AG08395 (cell line): Measurements from ENCODE around the gene FOXL2.
"Not testable (repeated sequence)": the region's sequence is repeated elsewhere in the genome, so short reads cannot be mapped to it uniquely, and the experiment has no call there.

Experiments
- DNase-seq: peaks from one replicate; pipeline ENCODE4 v3.0.0; 2012; ENCODE audit warnings: mixed read lengths, low spot score

The FOXL2 gene

DNA sequence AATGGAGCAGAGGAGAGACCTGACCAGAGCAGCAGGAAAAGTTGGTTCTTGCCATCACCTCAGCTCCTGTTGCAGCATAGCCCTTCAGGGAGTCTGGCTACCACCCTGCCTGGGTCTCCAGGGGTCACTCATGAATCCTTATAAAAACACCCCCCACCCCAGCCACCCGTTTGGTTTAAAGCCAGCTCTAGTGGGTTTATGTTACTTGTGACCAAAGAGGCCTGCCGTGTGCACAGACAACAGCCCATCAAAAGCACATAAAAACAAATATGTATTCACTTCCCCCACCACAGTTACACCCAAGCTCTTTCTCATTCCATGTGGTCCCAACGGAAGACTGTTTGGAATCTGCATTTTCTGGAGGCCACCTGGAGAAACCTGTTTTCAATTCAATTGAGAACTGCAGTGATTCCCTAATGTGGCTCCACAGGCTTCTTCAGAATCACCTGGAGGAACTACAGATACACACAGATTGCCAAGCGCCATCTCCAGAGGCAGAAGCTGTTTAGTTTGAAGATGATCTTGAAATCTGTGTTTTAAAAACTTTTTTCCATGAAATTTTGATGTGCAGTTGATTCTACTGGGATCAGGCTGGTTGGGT is 13.8 kb downstream of the FOXL2 start:
- no peak for DNase-seq

DNA sequence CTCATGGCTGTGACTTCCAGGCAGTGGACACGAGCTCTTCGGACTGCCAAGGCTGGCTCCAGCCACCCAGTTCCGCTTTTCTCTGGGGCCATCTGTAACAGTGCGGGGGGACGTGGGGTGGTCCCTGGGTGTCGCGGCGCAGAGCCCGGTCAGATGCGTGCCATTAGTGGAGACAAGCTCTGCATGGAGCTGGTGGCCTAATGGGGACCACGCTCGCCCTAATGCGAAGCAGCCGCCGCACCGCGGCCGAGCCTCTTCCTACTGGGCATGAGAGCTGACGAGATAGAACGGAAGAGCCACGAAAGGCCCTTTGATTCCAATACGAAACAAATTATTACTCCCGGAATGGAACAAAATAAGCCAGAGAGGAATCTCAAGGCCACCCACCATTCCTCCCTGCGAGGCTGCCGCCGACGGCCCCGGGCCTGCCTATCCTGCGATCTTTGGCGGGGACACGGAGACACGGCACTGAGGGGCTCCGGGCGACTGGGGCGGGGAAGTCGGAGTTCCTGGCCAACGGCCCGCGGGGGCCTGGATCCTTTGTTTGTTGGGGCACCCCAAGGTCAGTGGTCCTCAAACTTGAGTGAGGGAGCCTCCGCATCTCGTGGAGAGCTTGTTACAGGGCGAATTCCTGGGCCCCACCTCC is 18.1 kb downstream of the FOXL2 start:
- DNase-seq: no peak

DNA sequence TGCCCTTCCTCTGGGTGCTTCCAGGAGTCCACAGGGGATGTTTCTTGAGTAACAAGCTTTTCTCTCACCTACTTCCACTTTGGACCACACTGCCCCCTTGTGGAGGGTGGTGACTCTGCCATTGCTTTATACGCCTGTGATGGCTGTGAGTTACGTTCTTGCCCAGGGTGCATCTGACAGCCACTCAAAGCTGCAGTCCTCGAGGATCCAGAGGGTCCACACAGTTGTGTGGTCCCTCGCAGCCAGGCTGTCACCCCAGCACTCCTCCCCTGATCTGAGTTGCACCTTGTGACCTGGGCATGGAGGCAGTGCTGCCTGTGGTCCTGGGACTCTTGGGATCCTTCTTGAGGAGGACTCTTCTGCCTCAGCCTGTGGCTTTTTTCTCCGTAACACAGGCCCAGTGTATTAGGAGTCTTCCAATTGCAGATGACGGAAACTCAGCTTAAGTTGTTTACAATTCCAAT is 23.4 kb downstream of the FOXL2 start:
- DNase-seq: peak; percentile 78

DNA sequence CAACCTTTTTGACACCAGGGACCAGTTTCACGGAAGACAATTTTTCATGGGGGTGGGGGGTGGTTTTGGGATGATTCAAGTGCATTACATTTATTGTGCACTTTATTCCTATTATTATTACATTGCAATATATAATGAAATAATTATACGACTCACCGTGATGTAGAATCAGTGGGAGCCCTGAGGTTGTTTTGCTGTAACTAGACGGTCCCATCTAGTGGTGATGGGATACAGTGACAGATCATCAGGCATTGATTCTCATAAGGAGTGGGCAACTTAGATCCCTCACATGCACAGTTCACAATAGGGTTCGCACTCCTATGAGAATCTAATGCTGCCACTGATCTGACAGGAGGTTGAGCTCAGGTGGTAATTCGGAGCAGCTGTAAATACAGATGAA is 24.5 kb downstream of the FOXL2 start:
- not testable (repeated sequence) for DNase-seq

DNA sequence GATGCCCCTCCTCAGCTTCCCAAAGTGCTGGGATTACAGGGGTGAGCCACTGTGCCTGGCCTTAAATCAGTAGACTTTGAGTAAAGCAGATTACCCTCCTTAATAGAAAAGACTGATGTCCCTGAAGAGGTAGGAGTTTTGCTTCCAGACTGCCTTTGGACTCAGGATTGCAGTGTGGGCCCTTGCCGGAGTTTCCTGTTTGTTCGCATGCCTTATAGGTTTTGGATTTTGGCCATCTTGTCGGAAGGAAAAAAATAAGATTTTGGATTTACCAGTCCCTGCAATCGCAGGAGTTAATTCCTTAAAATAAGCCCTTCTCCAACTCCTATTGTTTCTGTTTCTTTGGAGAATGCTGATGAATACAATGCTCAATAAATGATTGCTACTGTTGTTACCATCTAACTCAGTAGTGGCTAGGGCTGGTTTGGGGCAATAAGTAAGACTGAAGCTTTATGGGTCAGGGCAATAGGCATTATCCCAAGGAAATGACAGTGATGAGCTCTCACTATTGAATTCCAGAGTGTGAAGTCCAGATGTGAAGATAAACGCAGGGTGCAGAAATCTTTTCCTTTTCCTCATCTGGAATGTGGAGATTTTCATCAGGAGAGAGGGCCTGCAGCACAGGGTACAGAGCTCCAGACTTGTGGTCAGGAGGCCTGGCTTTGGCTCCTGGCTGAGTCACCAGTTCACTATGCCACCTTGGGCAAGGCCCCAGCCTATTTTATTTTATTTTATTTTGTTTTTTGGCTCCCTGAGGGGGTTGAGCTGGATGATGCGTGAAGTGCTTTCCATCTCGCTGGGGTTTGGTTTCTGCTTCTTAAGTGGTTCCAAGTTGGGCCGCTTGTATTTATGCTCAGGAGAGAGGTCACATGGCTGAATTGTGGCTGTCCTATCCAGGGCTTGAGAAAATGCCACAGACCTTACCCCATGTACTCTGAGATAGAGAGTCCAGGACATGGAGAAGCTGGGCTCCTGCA is 25.3 kb downstream of the FOXL2 start:
- DNase-seq: peak; percentile 89

DNA sequence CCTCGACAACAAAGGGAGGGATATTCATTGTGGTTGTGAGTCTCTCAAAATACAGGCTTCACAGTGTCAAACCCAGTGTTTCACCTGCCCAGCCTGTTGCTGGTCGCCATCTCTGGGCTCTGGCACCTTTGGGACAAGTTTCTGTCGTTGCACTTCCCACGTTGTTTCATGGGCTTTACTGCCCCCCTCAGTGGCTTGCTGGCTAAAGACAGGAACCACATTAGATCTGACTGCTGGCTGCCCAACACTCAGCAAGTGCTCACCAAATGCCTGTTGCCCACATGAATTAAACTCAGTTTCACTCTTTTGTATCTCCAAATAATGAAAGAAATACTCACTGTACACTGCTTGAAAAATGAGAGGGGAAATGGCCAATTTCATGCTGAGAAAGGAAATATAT is 27.6 kb downstream of the FOXL2 start:
- DNase-seq: no peak

DNA sequence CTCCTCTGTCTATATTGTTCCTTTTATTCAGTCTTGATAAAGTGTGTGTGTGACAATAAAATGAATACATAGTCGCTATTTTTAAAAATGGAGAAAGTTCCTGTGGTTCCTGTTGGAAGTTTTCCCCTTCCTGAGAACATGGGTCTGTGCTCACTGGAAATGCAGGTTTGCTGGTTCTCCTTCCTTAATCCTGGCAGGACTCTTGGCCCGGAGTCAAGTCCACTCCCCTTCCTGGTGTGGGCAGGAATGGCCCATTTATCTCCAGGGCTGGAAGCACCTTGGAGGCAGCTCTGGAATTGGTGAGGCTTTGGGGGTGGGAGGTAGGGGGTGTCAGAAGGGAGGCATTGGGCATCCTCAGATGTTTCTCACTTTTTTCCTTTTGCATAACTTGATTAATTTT is 30.1 kb downstream of the FOXL2 start:
- DNase-seq: no peak

DNA sequence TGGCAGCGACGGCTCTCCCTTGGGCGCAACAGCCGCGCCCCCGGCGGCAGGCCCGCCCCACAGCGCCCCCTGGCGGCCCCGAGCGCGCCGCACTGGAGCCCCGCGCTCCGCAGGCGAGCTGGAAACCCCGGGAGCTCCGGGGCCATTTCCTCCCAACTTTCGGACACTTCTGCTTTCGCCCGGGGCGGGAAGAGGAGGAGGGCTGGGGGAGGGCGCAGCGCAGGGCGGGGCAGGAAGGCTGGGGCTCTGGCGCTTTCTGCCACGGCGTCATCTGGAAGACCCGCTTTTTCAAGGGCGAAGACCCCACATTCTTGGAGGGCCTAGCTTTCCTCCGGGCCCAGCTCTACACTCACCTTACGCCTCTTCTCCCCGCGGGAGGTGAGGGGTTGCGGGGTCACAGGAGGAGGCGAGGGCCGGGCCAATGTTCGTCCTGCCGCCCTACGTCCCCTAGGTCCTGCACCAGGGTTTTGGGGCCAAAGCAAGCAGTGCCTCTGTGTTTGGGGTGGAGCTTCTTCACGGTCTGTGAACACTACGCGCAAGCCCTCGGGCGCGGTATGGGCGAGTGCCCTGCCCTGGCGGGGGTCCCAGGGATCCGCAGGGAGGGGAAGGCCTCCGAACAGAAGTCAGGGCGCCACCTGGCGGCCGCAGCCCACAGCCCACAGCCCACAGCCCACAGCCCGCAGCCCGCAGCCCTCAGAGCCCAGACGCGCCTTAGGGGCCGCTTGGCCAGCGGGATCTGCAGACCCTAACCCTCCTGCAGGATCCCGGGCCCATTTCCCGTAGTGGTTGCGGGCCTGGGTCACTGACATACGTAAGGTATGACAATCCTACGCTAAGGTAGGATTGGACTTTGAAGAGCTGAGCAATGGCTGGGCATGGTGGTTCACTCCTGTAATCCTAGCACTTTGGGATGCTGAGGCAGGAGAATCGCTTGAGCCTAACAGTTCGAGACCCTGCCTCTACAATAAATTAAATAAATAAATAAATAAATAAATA is 31.1 kb downstream of the FOXL2 start:
- DNase-seq: peak; percentile 93

DNA sequence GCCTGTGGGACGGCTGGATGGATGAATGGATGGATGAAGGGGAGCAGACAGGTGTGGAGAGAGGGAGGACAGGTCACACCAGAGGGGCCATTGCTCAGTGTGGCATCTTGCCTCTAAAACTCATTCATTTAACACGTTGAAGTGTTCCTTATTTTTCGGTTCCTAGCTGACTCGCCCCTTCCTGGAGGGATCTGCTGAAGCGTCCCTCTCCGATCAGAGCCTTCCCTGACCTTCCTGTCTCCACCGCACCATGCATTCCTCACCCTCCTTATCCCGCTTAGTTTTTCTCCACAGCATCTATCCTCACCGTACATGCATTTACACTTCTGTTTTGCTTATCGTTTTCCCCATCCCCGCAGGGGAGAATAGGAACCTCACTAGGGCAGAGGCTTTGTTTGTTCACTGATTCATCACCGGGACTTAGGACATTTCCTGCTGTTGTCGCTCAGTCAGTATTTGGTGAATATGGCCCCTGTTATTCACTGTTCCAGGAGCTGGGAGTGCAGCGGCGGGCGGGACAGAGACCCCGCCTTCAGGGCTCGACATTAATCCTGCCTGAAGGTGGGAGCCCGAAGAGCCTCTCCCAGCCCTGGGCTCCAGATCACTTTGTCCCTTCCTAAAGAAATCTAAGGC is 32.0 kb downstream of the FOXL2 start:
- DNase-seq: peak; percentile 35

DNA sequence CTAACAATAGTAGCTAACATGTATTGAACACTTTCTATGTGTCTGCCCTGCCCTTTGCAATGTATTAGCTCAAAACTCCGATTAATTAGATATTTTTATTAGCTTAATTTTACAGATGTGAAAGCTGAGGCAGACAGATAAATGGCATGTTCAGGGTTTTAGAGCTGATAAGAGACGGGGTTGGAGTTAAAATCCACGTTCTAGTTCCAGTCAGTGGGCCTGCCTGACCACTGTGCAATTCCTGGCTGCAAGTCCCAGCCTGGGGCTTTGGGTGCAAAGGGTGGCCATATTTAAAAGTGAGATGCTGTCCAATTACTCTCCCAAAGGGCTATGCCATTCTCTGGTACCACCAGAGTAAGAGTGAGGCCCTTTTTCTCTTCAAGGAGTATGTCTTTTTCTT is 33.2 kb downstream of the FOXL2 start:
- no peak for DNase-seq

DNA sequence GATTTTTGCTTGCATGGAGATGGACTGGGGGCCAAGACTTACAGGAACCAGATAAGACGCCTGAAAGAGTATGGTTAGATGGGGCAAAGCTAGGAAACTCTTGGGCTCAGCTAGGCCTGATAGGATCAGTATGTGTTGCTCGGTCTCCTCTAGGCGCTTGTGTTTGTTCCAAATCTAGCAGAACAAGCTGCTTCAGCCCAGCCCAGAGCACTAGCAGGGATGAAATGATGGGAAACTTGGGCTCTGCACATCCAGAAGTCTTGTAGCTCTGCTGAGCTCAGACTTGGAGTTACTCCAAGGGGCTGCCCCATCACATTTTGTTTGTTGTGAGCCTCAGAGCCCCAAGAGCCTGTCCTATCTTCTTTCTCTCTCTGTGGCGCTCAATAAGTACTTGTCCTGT is 34.7 kb downstream of the FOXL2 start:
- DNase-seq: no peak

DNA sequence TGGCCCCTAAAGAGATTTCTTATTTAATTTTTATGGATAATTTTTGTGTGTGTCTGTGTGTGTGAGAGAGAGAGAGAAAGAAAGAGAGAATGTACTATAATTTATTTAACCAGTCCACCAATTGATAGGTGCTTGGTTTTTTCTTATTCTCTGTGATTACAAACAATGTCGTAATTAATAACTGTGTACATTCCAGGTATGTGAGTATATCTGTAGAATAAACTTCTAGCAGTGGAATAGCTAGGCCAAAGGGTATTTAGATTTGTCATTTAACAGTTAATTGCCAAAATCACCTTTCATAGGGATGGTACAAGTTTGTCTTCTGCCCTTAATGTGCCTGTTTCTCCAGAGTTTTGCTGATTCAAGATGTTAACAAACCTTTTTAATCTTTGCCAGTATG is 35.3 kb downstream of the FOXL2 start:
- DNase-seq: no peak

DNA sequence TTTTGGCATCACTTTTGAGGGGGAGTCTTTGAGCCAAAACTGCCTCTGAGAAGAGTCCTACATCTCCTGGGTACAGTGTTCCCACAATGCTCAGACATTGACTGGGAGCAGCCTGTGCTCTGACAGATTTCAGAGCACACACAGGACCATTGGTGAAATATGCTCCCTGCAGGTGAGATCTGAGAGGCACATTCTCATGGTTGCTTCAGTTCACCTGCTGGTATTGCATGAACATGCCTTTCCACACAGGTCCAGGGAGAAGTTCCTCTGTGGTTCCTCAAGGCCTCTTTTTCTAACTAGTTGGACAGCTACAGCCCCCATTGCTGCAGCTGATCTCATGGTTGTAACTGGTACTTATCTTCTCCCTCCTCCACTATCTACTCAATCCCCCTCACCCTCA is 37.0 kb downstream of the FOXL2 start:
- DNase-seq: no peak

DNA sequence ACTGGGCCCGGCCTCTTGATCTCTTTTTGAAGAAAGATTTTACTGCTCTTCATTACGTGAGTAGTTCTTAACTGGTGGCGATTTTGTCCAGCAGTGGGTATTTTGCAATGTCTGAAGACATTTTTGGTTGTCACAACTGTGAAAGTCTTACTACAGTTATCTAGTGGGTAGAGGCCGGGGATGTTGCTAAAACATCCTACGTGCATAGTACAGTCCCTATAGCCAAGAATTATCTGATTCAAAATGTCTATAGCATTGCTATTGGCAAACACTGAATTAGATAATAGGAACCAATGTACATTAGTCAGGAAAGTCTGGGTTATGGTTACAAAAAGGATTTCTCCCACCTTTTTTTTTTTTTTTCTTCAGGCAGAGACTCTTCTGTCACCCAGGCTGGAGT is 38.1 kb downstream of the FOXL2 start:
- no peak for DNase-seq

DNA sequence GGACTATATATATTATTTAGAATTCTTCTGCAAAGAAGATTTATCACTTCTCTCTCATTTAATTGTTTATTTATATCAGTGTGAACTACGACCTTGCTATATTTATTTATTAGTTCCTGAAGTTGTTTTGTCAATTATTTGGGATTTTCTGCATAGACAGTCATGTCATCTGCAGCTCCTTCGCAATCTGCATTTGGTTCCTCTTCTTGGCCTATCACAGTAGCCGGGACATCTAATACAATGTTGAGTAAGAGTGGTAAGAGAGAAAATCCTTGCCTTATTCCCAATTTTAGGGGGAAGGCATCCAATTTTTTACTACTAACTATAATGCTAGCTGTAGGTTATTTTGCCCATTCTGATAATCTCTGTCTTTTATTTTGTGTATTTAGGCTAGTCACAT is 39.4 kb downstream of the FOXL2 start:
- no peak for DNase-seq

DNA sequence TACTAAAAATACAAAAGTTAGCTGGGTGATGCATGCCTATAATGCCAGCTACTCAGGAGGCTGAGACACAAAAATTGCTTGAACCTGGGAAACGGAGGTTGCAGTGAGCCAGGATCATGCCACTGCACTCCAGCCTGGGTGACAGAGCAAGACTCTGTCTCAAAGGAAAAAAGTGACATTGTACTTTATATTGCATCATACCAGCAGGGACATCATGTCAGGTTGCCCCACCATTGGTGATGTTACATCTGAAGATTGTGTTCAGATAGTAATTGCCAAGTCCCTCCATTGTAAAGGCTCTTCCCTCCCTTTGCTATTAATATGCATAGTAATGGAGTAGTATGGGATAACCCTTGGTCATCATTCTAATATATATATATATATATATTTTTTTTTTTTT is 44.8 kb downstream of the FOXL2 start:
- no peak for DNase-seq

DNA sequence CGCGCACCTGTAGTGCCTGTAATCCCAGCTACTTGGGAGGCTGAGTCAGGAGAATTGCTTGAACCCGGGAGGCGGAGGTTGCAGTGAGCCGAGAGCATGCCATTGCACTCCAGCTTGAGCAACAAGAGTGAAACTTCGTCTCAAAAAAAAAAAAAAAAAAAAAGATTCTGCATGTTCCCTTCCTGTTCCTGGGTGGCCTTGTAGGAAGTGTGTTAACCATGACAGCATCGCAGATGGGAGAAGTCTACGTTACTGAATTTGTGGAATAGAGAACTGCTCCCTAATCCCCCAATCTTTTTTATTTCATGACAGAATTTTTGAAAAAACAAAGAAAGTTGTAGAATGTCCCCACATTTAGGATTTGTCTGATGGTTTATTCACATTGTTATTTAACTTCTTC is 45.4 kb downstream of the FOXL2 start:
- no peak for DNase-seq

DNA sequence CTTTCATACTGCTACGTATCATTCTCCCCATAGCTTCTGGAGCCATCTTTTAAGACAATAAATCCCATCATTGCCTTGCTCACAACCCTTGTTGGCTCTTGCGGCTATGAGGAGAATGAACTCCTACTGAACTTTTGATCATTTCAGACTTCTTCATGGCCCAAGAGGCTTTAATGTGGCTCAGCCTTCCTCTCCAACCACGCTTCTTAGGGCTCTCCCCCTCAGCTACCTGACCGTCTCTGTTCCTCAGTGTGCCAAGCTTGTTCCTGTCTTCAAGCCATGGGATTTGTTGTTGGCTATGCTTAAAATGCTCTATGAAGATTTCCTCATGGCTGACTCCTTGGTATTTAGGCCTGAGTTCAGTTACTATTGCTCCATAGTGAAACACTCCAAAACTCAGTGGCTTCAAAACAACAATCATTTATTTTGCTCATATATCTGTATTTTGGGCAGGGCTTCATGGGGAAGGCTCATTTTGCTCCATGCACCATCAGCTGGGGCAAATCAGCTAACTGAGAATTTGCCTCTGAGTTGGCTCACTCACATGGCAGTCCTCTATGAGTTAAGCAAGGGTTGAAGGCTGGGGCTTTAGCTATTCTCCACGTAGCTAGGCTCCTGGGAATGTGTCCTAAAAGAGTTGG is 47.5 kb downstream of the FOXL2 start:
- no peak for DNase-seq

DNA sequence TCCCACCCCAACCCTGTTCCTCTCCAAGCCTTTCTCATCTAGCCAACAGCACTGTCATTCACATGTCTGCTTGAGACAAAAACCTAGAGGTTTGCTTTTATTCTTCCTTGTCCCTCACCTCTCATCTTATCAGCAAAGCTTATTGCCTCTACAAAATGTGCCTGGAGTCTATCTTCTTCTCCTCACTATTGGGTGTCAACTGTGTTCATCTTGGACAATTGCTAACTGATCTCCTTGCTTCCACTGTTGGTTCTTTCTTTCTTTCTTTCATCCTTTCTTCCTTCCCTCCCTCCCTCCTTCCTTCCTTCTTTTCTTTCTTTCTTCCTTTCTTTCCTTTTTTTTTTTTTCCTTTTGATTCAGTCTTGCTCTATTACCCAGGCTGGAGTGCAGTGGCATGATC is 48.2 kb downstream of the FOXL2 start:
- no peak for DNase-seq

DNA sequence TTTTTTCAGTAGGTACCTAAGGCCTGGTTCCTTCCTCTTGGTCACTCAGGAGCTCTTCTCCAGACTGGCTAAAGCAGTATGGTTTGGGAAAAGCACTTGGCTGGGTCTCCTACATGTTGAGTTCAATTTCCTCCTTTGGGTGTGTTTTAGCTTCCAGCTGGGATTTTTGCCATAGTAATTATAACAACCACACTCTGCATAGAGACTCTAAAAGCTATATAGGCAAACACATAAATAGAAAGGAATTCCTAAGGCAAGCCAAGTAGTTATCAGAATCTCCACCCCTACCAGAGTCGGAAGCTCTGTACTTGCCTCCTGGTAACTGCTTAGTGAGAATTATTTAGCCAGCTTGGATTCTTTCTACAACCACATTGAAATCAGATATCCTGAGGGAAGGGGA is 48.6 kb downstream of the FOXL2 start:
- DNase-seq: peak; percentile 72
